A549 (cell line): ENCODE results near the gene CD34. TPM values are rescaled to one million over a fixed set of nuclear protein-coding genes. Genes with fewer than 3 reads are reported as not detected.

Source experiments
- ATAC-seq, 2 experiments: fragments of 200-7000 bp in 1 of 2; fragments of >200 bp in 1 of 2; cut with Nextera tagmentation in 1 of 2; cut with Tn5 transposase in 1 of 2; 3 replicates each; pipeline versions ENCODE4 v1.8.0 to v1.9.1; 2018 to 2020; ENCODE audit warnings: mild to moderate bottlenecking in 1 of 2, moderate library complexity in 1 of 2
- CTCF ChIA-PET: fragments of 300-600 bp; sonication (Branson Sonifier 250); formaldehyde crosslinking; extraction: SDS; loops from one replicate; lab custom pipeline; 2021; ENCODE audit warnings: antibody characterized with exemption, inconsistent platforms; lab: Yijun Ruan, JAX
- POLR2A ChIA-PET: fragments of 350-600 bp; formaldehyde crosslinking; extraction: SDS; loops from one replicate; lab custom pipeline; 2021; ENCODE audit warnings: antibody characterized with exemption, inconsistent platforms; lab: Yijun Ruan, JAX
- DNase-seq, 2 experiments: peaks; one replicate each; pipeline versions ENCODE4 v3.0.0 to v3.0.0-alpha.2; 2011 to 2016; ENCODE audit warnings: low read depth in 1 of 2, low spot score in 1 of 2
- FAIRE-seq: peaks from 2 replicates; lab custom pipeline; 2011; peaks lifted over from hg19 to GRCh38; lab: Jason Lieb, UNC
- H3K27ac ChIP-seq, 2 experiments: fragments of >200 bp; sonication (Bioruptor Twin); formaldehyde crosslinking; 3 replicates each; pipeline ENCODE4 v1.5.1; 2016 to 2017
- H3K4me1 ChIP-seq: fragments of >200 bp; sonication (Bioruptor Twin); formaldehyde crosslinking; 3 replicates; pipeline ENCODE4 v1.6.1; 2016
- H3K4me2 ChIP-seq: fragments of >200 bp; sonication (Bioruptor Twin); formaldehyde crosslinking; 3 replicates; pipeline ENCODE4 v1.6.1; 2016
- H3K4me3 ChIP-seq: fragments of >200 bp; sonication (Bioruptor Twin); formaldehyde crosslinking; 3 replicates; pipeline ENCODE4 v1.5.1; 2016
- H3K9me3 ChIP-seq: fragments of >200 bp; sonication (Bioruptor Twin); formaldehyde crosslinking; 3 replicates; pipeline ENCODE4 v1.6.1; 2016
- BCL3 ChIP-seq: fragments of >200 bp; sonication (Bioruptor Twin); formaldehyde crosslinking; IDR thresholded peaks from 3 replicates; pipeline ENCODE4 v1.6.1; 2016
- BHLHE40 ChIP-seq: IDR thresholded peaks from 2 replicates; pipeline ENCODE4 v1.6.1; 2012; ENCODE audit warnings: low read depth, low read length, inconsistent platforms
- CTCF ChIP-seq: fragments of >200 bp; sonication (Bioruptor Twin); formaldehyde crosslinking; IDR thresholded peaks from 3 replicates; pipeline ENCODE4 v1.5.1; 2016
- E2F6 ChIP-seq: IDR thresholded peaks from 2 replicates; pipeline ENCODE4 v1.6.1; 2012; ENCODE audit warnings: low read depth, borderline replicate concordance
- EHF ChIP-seq: fragments of 250-450 bp; sonication (Bioruptor Pico); IDR thresholded peaks from 2 replicates; pipeline ENCODE4 v1.5.0; 2020; ENCODE audit warnings: mild to moderate bottlenecking
- ESRRA ChIP-seq: fragments of 150-350 bp; IDR thresholded peaks from 2 replicates; pipeline ENCODE4 v1.6.1; 2014; ENCODE audit warnings: mild to moderate bottlenecking, low read length, borderline replicate concordance
- FOSL2 ChIP-seq, 2 experiments: fragments of 450-650 bp in 1 of 2; fragments of >200 bp in 1 of 2; sonication (Bioruptor Twin) in 1 of 2; formaldehyde crosslinking; IDR thresholded peaks; 2 replicates each; pipeline versions ENCODE4 v1.5.0 to v1.6.1; 2016 to 2020; ENCODE audit warnings: mild to moderate bottlenecking in 1 of 2, moderate library complexity in 1 of 2
- FOXS1 ChIP-seq: fragments of 250-450 bp; sonication (Bioruptor Pico); IDR thresholded peaks from 2 replicates; pipeline ENCODE4 v1.5.0; 2020; ENCODE audit warnings: mild to moderate bottlenecking, moderate library complexity
- GATA3 ChIP-seq: IDR thresholded peaks from 2 replicates; pipeline ENCODE4 v1.6.1; 2012; ENCODE audit warnings: borderline replicate concordance
- HDAC2 ChIP-seq: fragments of 200-600 bp; sonication (generic); IDR thresholded peaks from 2 replicates; pipeline ENCODE4 v1.6.1; 2016
- HES2 ChIP-seq: fragments of >200 bp; sonication (Bioruptor Twin); formaldehyde crosslinking; IDR thresholded peaks from 2 replicates; pipeline ENCODE4 v1.6.1; 2016
- HOXB13 ChIP-seq: fragments of 250-450 bp; sonication (Bioruptor Pico); IDR thresholded peaks from 2 replicates; pipeline ENCODE4 v1.5.0; 2020; ENCODE audit warnings: low read depth, mild to moderate bottlenecking, moderate library complexity
- HOXB5 ChIP-seq: fragments of 250-450 bp; sonication (Bioruptor Pico); IDR thresholded peaks from 2 replicates; pipeline ENCODE4 v1.5.0; 2020; ENCODE audit warnings: mild to moderate bottlenecking, moderate library complexity
- JUN ChIP-seq, 2 experiments: fragments of >200 bp; sonication (Bioruptor Twin); formaldehyde crosslinking; IDR thresholded peaks; 2 replicates in 1 of 2; 3 replicates in 1 of 2; pipeline ENCODE4 v1.6.1; 2016 to 2017
- JUNB ChIP-seq: fragments of >200 bp; sonication (Bioruptor Twin); formaldehyde crosslinking; IDR thresholded peaks from 2 replicates; pipeline ENCODE4 v1.6.1; 2016
- KDM5A ChIP-seq: fragments of 200-600 bp; sonication (generic); IDR thresholded peaks from 2 replicates; pipeline ENCODE4 v1.6.1; 2016; ENCODE audit warnings: antibody characterized with exemption, mild to moderate bottlenecking
- MYC ChIP-seq: IDR thresholded peaks from 2 replicates; pipeline ENCODE4 v1.6.1; 2012; ENCODE audit warnings: mild to moderate bottlenecking, inconsistent platforms, low read length, improper control_type of control experiment, borderline replicate concordance
- NFE2L2 ChIP-seq: fragments of 150-350 bp; conservative IDR thresholded peaks from 2 replicates; pipeline ENCODE4 v1.6.1; 2014; ENCODE audit warnings: low read length
- NPAS2 ChIP-seq: fragments of 250-450 bp; sonication (Bioruptor Pico); IDR thresholded peaks from 2 replicates; pipeline ENCODE4 v1.8.0; 2022; ENCODE audit warnings: mild to moderate bottlenecking, moderate library complexity, borderline replicate concordance
- POLR2A ChIP-seq: IDR thresholded peaks from 2 replicates; pipeline ENCODE4 v1.6.1; 2012; ENCODE audit warnings: mild to moderate bottlenecking, low read length
- POLR2AphosphoS2 ChIP-seq: conservative IDR thresholded peaks from 2 replicates; pipeline ENCODE4 v1.6.1; 2012; ENCODE audit warnings: low read length, improper control_type of control experiment, inconsistent platforms
- RNF2 ChIP-seq: fragments of 200-600 bp; sonication (generic); IDR thresholded peaks from 2 replicates; pipeline ENCODE4 v1.6.1; 2016; ENCODE audit warnings: low read depth, mild to moderate bottlenecking, antibody characterized with exemption, moderate library complexity, borderline replicate concordance
- SMC3 ChIP-seq: fragments of >200 bp; sonication (Bioruptor Twin); formaldehyde crosslinking; IDR thresholded peaks from 3 replicates; pipeline ENCODE4 v1.6.1; 2018; ENCODE audit warnings: inconsistent platforms
- TFCP2L1 ChIP-seq: fragments of 250-450 bp; sonication (Bioruptor Pico); IDR thresholded peaks from 2 replicates; pipeline ENCODE4 v1.5.0; 2021; ENCODE audit warnings: mild to moderate bottlenecking
- TP53 ChIP-seq: fragments of 250-450 bp; sonication (Bioruptor Pico); IDR thresholded peaks from 2 replicates; pipeline ENCODE4 v1.5.0; 2021; ENCODE audit warnings: mild to moderate bottlenecking, moderate library complexity
- USF2 ChIP-seq: fragments of 450-650 bp; IDR thresholded peaks from 2 replicates; pipeline ENCODE4 v1.6.1; 2014; ENCODE audit warnings: antibody characterized with exemption
- ZNF302 ChIP-seq: fragments of 250-450 bp; sonication (Bioruptor Pico); IDR thresholded peaks from 2 replicates; pipeline ENCODE4 v1.9.0; 2021; ENCODE audit warnings: inconsistent platforms, mild to moderate bottlenecking, moderate library complexity
- ZSCAN20 ChIP-seq: fragments of 250-450 bp; sonication (Bioruptor Pico); IDR thresholded peaks from 2 replicates; pipeline ENCODE4 v1.8.0; 2022; ENCODE audit warnings: mild to moderate bottlenecking, moderate library complexity
- WGBS: methylation state at CpG from one replicate; pipeline ENCODE4 v1.1.6; 2017; ENCODE audit errors: missing lambda C conversion rate; 5-methylcytosine and 5-hydroxymethylcytosine counted together
- polyA plus RNA-seq, 4 experiments: library from polyadenylated mRNA; depleted of rRNA in 3 of 4; stranded (reverse); fragments of >200 nt; fragmentation: RNase III in 1 of 4; extraction: RNeasy Plus Mini Kit Qiagen cat#74134 plus additional on column Dnase treatment in 1 of 4; gene quantifications; 2 replicates in 3 of 4; 3 replicates in 1 of 4; pipeline ENCODE4 v1.2.3, GENCODE V29; 2011 to 2017

The CD34 gene
- polyA plus RNA-seq, 2 of the 4 experiments (the other 2 are of a cell fraction), result 0.05 TPM; not detected in 1

GRCh38 chr1:207876131-207876530, 34.8 kb downstream of the CD34 start (continued):
- TF ChIP-seq FOXS1 (CRISPR knock-in tag) (no peak), SMC3 (0 out of 3 replicates have a peak, but pooled peaks have one; percentile 35), TFCP2L1 (CRISPR knock-in tag) (no peak), CTCF (peak; percentile 43), KDM5A (no peak), HOXB5 (no peak)

GRCh38 chr1:207875532-207875931, 35.4 kb downstream of the CD34 start:
- ATAC-seq (no peak; a peak in 1 of 6 replicates), DNase-seq (no peak), FAIRE-seq (no peak)
- Histone ChIP-seq H3K4me3 (no peak overlapping the region), H3K4me1 (no peaks in the 10 kb centered on the region), H3K27ac (no peak overlapping the region), H3K9me3 (no peaks in the 10 kb centered on the region), H3K4me2 (no peak overlapping the region)
- POLR2A ChIA-PET, result interaction anchor here (0.7 kb wide), 1 partner anchor 87 kb away, joined by 3 read pairs; no protein-coding TSS in a partner anchor
- TF ChIP-seq HOXB5, result no peak
- TF ChIP-seq TP53 (CRISPR knock-in tag), result no peak
- no peak for TF ChIP-seq ESRRA
- no peak for TF ChIP-seq JUN (IDR thresholded peaks at IDR 0.05)
- no peak for TF ChIP-seq FOSL2 (IDR thresholded peaks at IDR 0.05)
- no peak for TF ChIP-seq FOSL2 (CRISPR knock-in tag; IDR thresholded peaks at IDR 0.05)
- TF ChIP-seq NFE2L2, result no peak
- no peak for TF ChIP-seq GATA3
- no peak for TF ChIP-seq POLR2A
- no peak for TF ChIP-seq E2F6
- TF ChIP-seq BCL3, result no peak
- no peak for TF ChIP-seq ZSCAN20 (CRISPR knock-in tag)
- TF ChIP-seq HOXB13 (CRISPR knock-in tag), result no peak
- CTCF ChIA-PET, result interaction anchor here (0.9 to 15.8 kb wide), 10 partner anchors 8 to 146 kb away, joined by 3 to 260 read pairs (median 4); no protein-coding TSS in a partner anchor
- WGBS, result 69% methylated on average over 4 of the region's 4 CpGs

GRCh38 chr1:207873055-207873890, 37.7 kb downstream of the CD34 start:
- DNase-seq (no peak), FAIRE-seq (no peak), ATAC-seq (no peak)
- ChIA-PET CTCF (interaction anchor here (0.6 to 15.8 kb wide), 12 partner anchors 12 to 638 kb away, joined by 3 to 260 read pairs (median 4); no protein-coding TSS in a partner anchor), POLR2A (no interaction called here)
- H3K4me1 ChIP-seq, result peaks cover 4% of the 10 kb centered on the region; the same call in 1 of the 3 replicates
- H3K27ac ChIP-seq, result no peak overlapping the region
- H3K4me2 ChIP-seq, result no peak overlapping the region
- H3K9me3 ChIP-seq, result no peaks in the 10 kb centered on the region
- H3K4me3 ChIP-seq, result no peak overlapping the region
- WGBS, result 44% methylated on average over 8 of the region's 8 CpGs
- TF ChIP-seq JUNB (no peak), MYC (no peak), EHF (no peak), RNF2 (no peak), POLR2AphosphoS2 (no peak), NPAS2 (CRISPR knock-in tag) (no peak), HDAC2 (no peak), USF2 (no peak), CTCF (no peak), HES2 (no peak), GATA3 (no peak), POLR2A (no peak), TP53 (CRISPR knock-in tag) (no peak), ESRRA (no peak), ZNF302 (CRISPR knock-in tag) (no peak), BHLHE40 (no peak)
